Temporal lobe (tissue), 2 donors: ENCODE results near the gene INTS3. TPM values are rescaled to one million over a fixed set of nuclear protein-coding genes. Genes with fewer than 3 reads are reported as not detected.

Experiments
- small RNA-seq: library from RNA; depleted of rRNA; stranded (forward); fragments of <200 nt; gene quantifications from one replicate; pipeline ENCODE3, GENCODE V24; 2014; ENCODE audit warnings: low replicate concordance
- total RNA-seq: library from RNA; depleted of rRNA; stranded (reverse); fragments of >200 nt; gene quantifications from one replicate; pipeline ENCODE4 v1.2.3, GENCODE V29; 2014

INTS3 gene
- total RNA-seq, 1 donor from 2014 or later = 32.2 TPM

Small RNA genes lying within 50 kb of the gene (small RNA-seq; reads per million reads assigned to genes)
- gene MIR8083 (not detected), gene RF00019 (not detected), gene RN7SL372P (not detected)

Other genes with a start within 250 kb of the INTS3 start
- 8.1 TPM for gene S100A6, start 192.1 kb upstream of the INTS3 start, total RNA-seq
- gene S100A5, start 187.1 kb upstream of the INTS3 start, total RNA-seq = not detected
- gene S100A4, start 182.2 kb upstream of the INTS3 start, total RNA-seq = 0.98 TPM
- not detected for gene S100A3, start 178.8 kb upstream of the INTS3 start, total RNA-seq
- gene S100A2, start 162.2 kb upstream of the INTS3 start, total RNA-seq = not detected
- gene S100A16, start 114.9 kb upstream of the INTS3 start, total RNA-seq = 12.8 TPM
- 0.25 TPM for gene S100A14, start 111.7 kb upstream of the INTS3 start, total RNA-seq
- gene S100A13, start 100.5 kb upstream of the INTS3 start, total RNA-seq = 14.0 TPM
- 2.2 TPM for gene S100A1, start 99.6 kb upstream of the INTS3 start, total RNA-seq
- 61.2 TPM for gene CHTOP, start 94.0 kb upstream of the INTS3 start, total RNA-seq
- gene SNAPIN, start 69.3 kb upstream of the INTS3 start, total RNA-seq = 32.2 TPM
- gene ILF2, start 57.1 kb upstream of the INTS3 start, total RNA-seq = 133 TPM
- 0.49 TPM for gene NPR1, start 49.4 kb upstream of the INTS3 start, total RNA-seq
- 9.3 TPM for gene SLC27A3, start 47.4 kb downstream of the INTS3 start, total RNA-seq
- 26.6 TPM for gene GATAD2B, start 194.9 kb downstream of the INTS3 start, total RNA-seq
- gene DENND4B, start 218.7 kb downstream of the INTS3 start, total RNA-seq = 15.2 TPM
- gene CRTC2, start 230.6 kb downstream of the INTS3 start, total RNA-seq = 2.7 TPM
- gene SLC39A1, start 235.5 kb downstream of the INTS3 start, total RNA-seq = 21.6 TPM
- 6.4 TPM for gene CREB3L4, start 239.9 kb downstream of the INTS3 start, total RNA-seq
- gene JTB, start 249.6 kb downstream of the INTS3 start, total RNA-seq = 49.2 TPM